ENCODE measurements around the gene SLC26A6.

Gene SLC26A6

GRCh38 chr3:48660800-48661400 lies 25.6 kb upstream of the SLC26A6 start:
- no peak overlapping the region for H3K4me3 ChIP-seq (replicated peaks; ENCODE audit: low read depth, low read length)
- TF ChIP-seq CTCF (IDR thresholded peaks at IDR 0.05; ENCODE audit: low read length, missing control alignments), result no peak
- DNase-seq (ENCODE audit: low read depth), result no peak

DNA sequence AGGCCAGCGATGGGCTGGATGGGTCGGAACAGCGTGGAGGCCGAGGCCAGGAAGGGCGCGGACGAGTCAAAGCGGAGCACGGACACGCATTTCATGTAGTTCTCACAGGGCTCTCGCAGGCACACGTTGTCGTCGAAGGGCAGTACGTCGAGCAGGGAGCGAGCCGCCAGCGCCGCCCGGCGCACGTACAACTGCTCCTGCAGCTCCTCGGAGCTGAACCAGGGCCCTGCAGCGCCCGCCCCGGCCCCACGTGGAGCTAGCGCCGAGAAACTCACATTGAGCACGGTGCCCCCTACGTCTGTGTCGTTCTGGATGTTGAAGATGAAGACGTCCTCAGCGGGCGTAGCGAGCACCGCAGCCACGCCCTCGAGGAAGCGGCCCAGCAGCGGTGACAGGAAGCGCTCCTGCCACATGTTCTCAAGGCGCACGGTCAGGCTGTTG lies 21.6 kb upstream of the SLC26A6 start:
- no peak for DNase-seq (ENCODE audit: low read depth)
- H3K4me3 ChIP-seq (replicated peaks; ENCODE audit: low read depth, low read length), result peak overlapping the region; percentile 46
- no peak for TF ChIP-seq CTCF (IDR thresholded peaks at IDR 0.05; ENCODE audit: low read length, missing control alignments)

GRCh38 chr3:48656061-48656840 lies 21.0 kb upstream of the SLC26A6 start:
- TF ChIP-seq CTCF (IDR thresholded peaks at IDR 0.05; ENCODE audit: low read length, missing control alignments), result peak; percentile 12
- peak; percentile 70 for DNase-seq (ENCODE audit: low read depth)
- H3K4me3 ChIP-seq (replicated peaks; ENCODE audit: low read depth, low read length), result peak overlapping the region; percentile 46

DNA sequence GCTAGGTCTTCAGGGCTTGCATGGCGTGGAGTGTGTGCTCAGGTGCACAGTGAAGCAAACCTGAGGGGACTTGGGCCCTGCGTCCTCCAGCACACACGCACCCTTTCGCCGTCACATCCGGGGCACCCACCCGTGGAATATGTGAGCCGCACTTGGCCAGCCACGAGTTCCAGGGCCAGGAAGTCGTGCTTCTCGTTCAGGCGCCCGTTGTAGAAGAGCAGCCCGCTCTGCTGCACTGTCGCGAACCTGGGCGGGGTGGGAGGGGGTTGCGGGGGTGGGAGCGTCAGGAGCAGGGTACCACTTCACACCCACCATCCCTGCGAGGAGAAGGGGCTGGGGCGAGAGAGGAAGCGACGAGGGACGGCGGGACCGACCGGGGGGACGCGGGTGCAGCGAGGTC lies 20.3 kb upstream of the SLC26A6 start:
- no peak for TF ChIP-seq CTCF (IDR thresholded peaks at IDR 0.05; ENCODE audit: low read length, missing control alignments)
- H3K4me3 ChIP-seq (replicated peaks; ENCODE audit: low read depth, low read length), result no peak overlapping the region
- no peak for DNase-seq (ENCODE audit: low read depth)

DNA sequence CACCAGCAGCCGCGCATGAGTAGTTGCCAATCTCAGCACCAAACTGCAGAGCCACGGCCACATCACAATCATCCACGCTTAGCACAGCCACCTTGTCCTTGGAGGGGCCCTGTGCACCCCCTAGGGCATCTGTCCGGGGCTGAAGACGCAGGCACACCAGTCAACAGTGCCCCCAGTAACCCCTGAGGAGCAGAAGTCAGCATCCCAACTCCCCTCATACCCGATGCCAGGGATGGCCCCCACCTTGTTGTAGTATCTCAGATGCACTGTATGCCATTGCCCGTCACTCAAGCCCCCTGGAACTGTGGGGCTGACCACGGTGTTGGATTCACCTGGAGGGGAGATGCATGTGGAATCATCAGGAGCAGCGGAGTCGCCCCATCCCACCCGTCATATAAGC lies 19.8 kb upstream of the SLC26A6 start:
- no peak for DNase-seq (ENCODE audit: low read depth)
- TF ChIP-seq CTCF (IDR thresholded peaks at IDR 0.05; ENCODE audit: low read length, missing control alignments), result no peak
- no peak overlapping the region for H3K4me3 ChIP-seq (replicated peaks; ENCODE audit: low read depth, low read length)

DNA sequence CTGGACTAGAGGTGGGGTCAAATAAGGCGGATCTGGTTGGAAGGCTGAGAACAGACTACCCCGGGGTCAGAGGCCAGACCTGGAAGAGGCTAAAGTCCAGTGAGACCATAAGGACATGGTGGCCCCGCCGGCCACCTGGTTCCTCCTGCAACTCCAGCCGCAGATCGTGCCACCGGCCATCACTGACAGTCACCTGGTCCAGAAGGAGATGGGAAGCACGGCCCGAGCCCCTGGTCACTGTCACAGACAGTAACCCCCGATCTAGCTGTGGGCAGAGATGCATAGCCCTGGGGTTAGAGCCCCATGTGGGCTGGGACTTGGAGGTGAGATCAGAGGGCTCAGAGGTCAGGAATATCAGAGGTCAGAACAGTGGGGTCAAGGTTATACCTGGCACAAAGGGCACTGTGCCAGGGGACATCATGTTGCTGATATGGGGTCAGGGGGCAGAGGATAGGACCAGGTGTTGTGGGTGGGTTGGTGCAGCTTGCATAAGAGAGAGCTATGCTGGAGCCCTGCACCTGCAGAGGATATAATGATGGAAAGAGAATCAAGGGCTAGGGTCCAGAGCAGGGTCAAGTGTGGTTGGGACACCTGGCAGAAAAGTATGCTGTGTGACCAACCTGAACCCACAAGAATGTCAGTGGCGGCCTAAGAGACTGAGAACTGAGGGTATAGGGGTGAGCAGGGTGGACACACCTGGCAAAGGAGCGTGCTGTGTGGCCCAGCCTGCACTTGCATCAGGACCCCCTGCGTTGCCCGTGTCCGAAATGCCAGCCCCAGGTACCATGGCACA lies 17.9 kb upstream of the SLC26A6 start:
- DNase-seq (ENCODE audit: low read depth), result no peak
- TF ChIP-seq CTCF (IDR thresholded peaks at IDR 0.05; ENCODE audit: low read length, missing control alignments), result no peak
- no peak overlapping the region for H3K4me3 ChIP-seq (replicated peaks; ENCODE audit: low read depth, low read length)

Measured in fibroblast of pulmonary artery (primary cell).